IMR-90 (cell line): ENCODE data around the gene DAPK1. TPM values are rescaled to one million over a fixed set of nuclear protein-coding genes. Genes with fewer than 3 reads are reported as not detected.

Experiments
- ATAC-seq: fragments of 200-7000 bp; cut with Tn5 transposase; 2 replicates; pipeline ENCODE4 v1.9.1; 2020; ENCODE audit warnings: low read depth, mild to moderate bottlenecking, moderate library complexity
- BruUV-seq: library from RNA; stranded (reverse); fragments of 400-500 nt; replicated peaks from 2 replicates; lab custom pipeline; 2021; lab: Mats Ljungman, UMichigan
- CTCF ChIA-PET: fragments of 300-600 bp; formaldehyde crosslinking; extraction: SDS; loops from one replicate; lab custom pipeline; 2021; ENCODE audit warnings: antibody characterized with exemption; lab: Yijun Ruan, JAX
- POLR2A ChIA-PET: fragments of 300-600 bp; sonication (Branson Sonifier 250); formaldehyde crosslinking; loops from one replicate; lab custom pipeline; 2022; ENCODE audit warnings: antibody characterized with exemption; ENCODE audit not compliant: unreplicated experiment; lab: Charles Lee
- DNase-seq: peaks from one replicate; pipeline ENCODE4 v3.0.0; 2013
- H2AFZ ChIP-seq: replicated peaks from 2 replicates; pipeline ENCODE3; 2013; ENCODE audit warnings: low read length, mild to moderate bottlenecking; ENCODE audit not compliant: poor library complexity
- H2AK5ac ChIP-seq: 2 replicates; pipeline ENCODE4 v1.6.1; 2013; ENCODE audit warnings: low read depth, low read length, inconsistent platforms
- H2AK9ac ChIP-seq: replicated peaks from 2 replicates; pipeline ENCODE3; 2013; ENCODE audit warnings: mild to moderate bottlenecking, low read depth, low read length, moderate library complexity; ENCODE audit not compliant: poor library complexity
- H2BK120ac ChIP-seq: 2 replicates; pipeline ENCODE4 v1.6.1; 2013; ENCODE audit warnings: low read depth, low read length, inconsistent platforms
- H2BK15ac ChIP-seq: 3 replicates; pipeline ENCODE4 v1.6.1; 2013; ENCODE audit warnings: low read depth, low read length, inconsistent platforms
- H2BK20ac ChIP-seq: 2 replicates; pipeline ENCODE4 v1.6.1; 2013; ENCODE audit warnings: low read depth, mild to moderate bottlenecking, inconsistent platforms, low read length, moderate library complexity
- H2BK5ac ChIP-seq: 2 replicates; pipeline ENCODE4 v1.6.1; 2013; ENCODE audit warnings: mild to moderate bottlenecking, low read depth, low read length, inconsistent platforms; ENCODE audit not compliant: poor library complexity, severe bottlenecking
- H3K14ac ChIP-seq: replicated peaks from 2 replicates; pipeline ENCODE4 v1.6.1; 2013; ENCODE audit warnings: low read depth, low read length, inconsistent platforms
- H3K18ac ChIP-seq: 2 replicates; pipeline ENCODE4 v1.6.1; 2013; ENCODE audit warnings: low read depth, low read length, control low read depth
- H3K23ac ChIP-seq: 2 replicates; pipeline ENCODE4 v1.6.1; 2013; ENCODE audit warnings: low read depth, low read length, inconsistent platforms
- H3K27ac ChIP-seq: 2 replicates; pipeline ENCODE4 v1.5.1; 2013; ENCODE audit warnings: mild to moderate bottlenecking, control low read depth, low read length; ENCODE audit not compliant: insufficient read depth
- H3K27me3 ChIP-seq: 2 replicates; pipeline ENCODE4 v1.6.1; 2013; ENCODE audit warnings: low read length; ENCODE audit not compliant: control insufficient read depth, insufficient read depth
- H3K36me3 ChIP-seq: 2 replicates; pipeline ENCODE4 v1.6.1; 2013; ENCODE audit warnings: low read length, mixed read lengths; ENCODE audit not compliant: control insufficient read depth, insufficient read depth
- H3K4ac ChIP-seq: 2 replicates; pipeline ENCODE4 v1.6.1; 2013; ENCODE audit warnings: low read depth, low read length, inconsistent platforms
- H3K4me1 ChIP-seq: 2 replicates; pipeline ENCODE4 v1.6.1; 2013; ENCODE audit warnings: low read length, mixed read lengths; ENCODE audit not compliant: control insufficient read depth, insufficient read depth
- H3K4me2 ChIP-seq: 2 replicates; pipeline ENCODE4 v1.6.1; 2013; ENCODE audit warnings: low read depth, mild to moderate bottlenecking, control low read depth, low read length, moderate library complexity
- H3K4me3 ChIP-seq: 2 replicates; pipeline ENCODE4 v1.5.1; 2013; ENCODE audit warnings: low read depth, mild to moderate bottlenecking, control low read depth, low read length, moderate library complexity; ENCODE audit not compliant: insufficient read depth
- H3K56ac ChIP-seq: 2 replicates; pipeline ENCODE4 v1.6.1; 2013; ENCODE audit warnings: low read length, inconsistent platforms; ENCODE audit not compliant: insufficient read depth; ENCODE audit errors: extremely low read depth
- H3K79me1 ChIP-seq, 2 experiments: 2 replicates each; pipeline ENCODE4 v1.6.1; 2013; ENCODE audit warnings: low read length in 2 of 2, inconsistent platforms in 1 of 2, low read depth in 1 of 2
- H3K9ac ChIP-seq: 2 replicates; pipeline ENCODE4 v1.6.1; 2013; ENCODE audit warnings: low read depth, low read length, control low read depth
- H3K9me1 ChIP-seq: 2 replicates; pipeline ENCODE4 v1.6.1; 2013; ENCODE audit warnings: low read length, inconsistent platforms; ENCODE audit not compliant: insufficient read depth
- H3K9me3 ChIP-seq: 2 replicates; pipeline ENCODE4 v1.6.1; 2013; ENCODE audit warnings: low read length; ENCODE audit not compliant: control insufficient read depth, insufficient read depth
- H4K20me1 ChIP-seq: 2 replicates; pipeline ENCODE4 v1.6.1; 2013; ENCODE audit warnings: low read length, inconsistent platforms; ENCODE audit not compliant: insufficient read depth
- H4K5ac ChIP-seq: 2 replicates; pipeline ENCODE4 v1.6.1; 2013; ENCODE audit warnings: mild to moderate bottlenecking, low read depth, low read length, control low read depth
- H4K8ac ChIP-seq, 2 experiments: 2 replicates each; pipeline ENCODE4 v1.6.1; 2013; ENCODE audit warnings: low read depth in 2 of 2, low read length in 2 of 2, control low read depth in 1 of 2, inconsistent platforms in 1 of 2
- H4K91ac ChIP-seq: 2 replicates; pipeline ENCODE4 v1.6.1; 2013; ENCODE audit warnings: low read depth, low read length, inconsistent platforms; ENCODE audit not compliant: insufficient read depth
- BHLHE40 ChIP-seq: fragments of 150-350 bp; IDR thresholded peaks from 2 replicates; pipeline ENCODE4 v1.6.1; 2016; ENCODE audit warnings: mild to moderate bottlenecking, low read depth, low read length
- CEBPB ChIP-seq: IDR thresholded peaks from 2 replicates; pipeline ENCODE4 v1.6.1; 2012; ENCODE audit warnings: low read depth, low read length, improper control_type of control experiment
- CTCF ChIP-seq: conservative IDR thresholded peaks from 2 replicates; pipeline ENCODE4 v1.5.1; 2012; ENCODE audit warnings: mild to moderate bottlenecking, low read depth, low read length, improper control_type of control experiment
- FOS ChIP-seq: fragments of 150-350 bp; IDR thresholded peaks from 2 replicates; pipeline ENCODE4 v1.6.1; 2016; ENCODE audit warnings: low read depth, low read length
- MAFK ChIP-seq: IDR thresholded peaks from 2 replicates; pipeline ENCODE4 v1.6.1; 2012; ENCODE audit warnings: low read depth, low read length, improper control_type of control experiment
- MAZ ChIP-seq: IDR thresholded peaks from 2 replicates; pipeline ENCODE4 v1.6.1; 2012; ENCODE audit warnings: low read depth, mild to moderate bottlenecking, low read length, improper control_type of control experiment, moderate library complexity, borderline replicate concordance
- MXI1 ChIP-seq: IDR thresholded peaks from 2 replicates; pipeline ENCODE4 v1.6.1; 2012; ENCODE audit warnings: low read depth, mild to moderate bottlenecking, low read length, moderate library complexity, borderline replicate concordance
- NFE2L2 ChIP-seq: fragments of 150-350 bp; IDR thresholded peaks from 2 replicates; pipeline ENCODE4 v1.6.1; 2016; ENCODE audit warnings: low read depth, mild to moderate bottlenecking, low read length
- POLR2A ChIP-seq: IDR thresholded peaks from 2 replicates; pipeline ENCODE4 v1.6.1; 2012; ENCODE audit warnings: mild to moderate bottlenecking, low read depth, low read length
- RAD21 ChIP-seq: IDR thresholded peaks from 2 replicates; pipeline ENCODE4 v1.6.1; 2012; ENCODE audit warnings: low read length, improper control_type of control experiment
- RCOR1 ChIP-seq: IDR thresholded peaks from 2 replicates; pipeline ENCODE4 v1.6.1; 2012; ENCODE audit warnings: mild to moderate bottlenecking, low read length, improper control_type of control experiment; ENCODE audit not compliant: insufficient replicate concordance
- RFX5 ChIP-seq: IDR thresholded peaks from 2 replicates; pipeline ENCODE4 v1.8.0; 2012; ENCODE audit warnings: low read depth, mild to moderate bottlenecking, low read length, moderate library complexity
- WGBS, 2 experiments: methylation state at CpG; one replicate each; pipeline versions ENCODE4 v1.1.5 to v1.1.7; 2013; ENCODE audit warnings: missing lambda C conversion rate in 2 of 2; ENCODE audit not compliant: insufficient read length in 1 of 2; ENCODE audit errors: extremely low coverage in 2 of 2; 5-methylcytosine and 5-hydroxymethylcytosine counted together
- dilution Hi-C: fragments of 300-500 bp; cut with HindIII; formaldehyde crosslinking; loops from one replicate; pipeline ENCODE4 v1.14.3; 2018; ENCODE audit warnings: low sequenced_read_pairs; ENCODE audit not compliant: unreplicated experiment
- in situ Hi-C: fragments of 300-500 bp; cut with MboI; formaldehyde crosslinking; loops from 3 replicates; pipeline ENCODE4 v1.14.3; 2019; ENCODE audit warnings: low sequenced_read_pairs, inconsistent platforms, mixed read lengths
- intact Hi-C: fragments of 100-400 bp; cut with micrococcal nuclease; formaldehyde crosslinking; loops from 2 replicates; pipeline ENCODE4 v1.10.0; 2022
- polyA plus RNA-seq, 3 experiments: library from polyadenylated mRNA; depleted of rRNA; stranded (reverse); fragments of >200 nt; gene quantifications; 2 replicates each; pipeline ENCODE4 v1.2.3, GENCODE V29; 2012; ENCODE audit warnings: low replicate concordance in 1 of 3
- total RNA-seq: library from RNA; depleted of rRNA; stranded (reverse); fragments of >200 nt; gene quantifications from 2 replicates; pipeline ENCODE4 v1.2.3, GENCODE V29; 2012
- TF ChIP-seq, protein P1 (sequence below): fragments of 150-350 bp; IDR thresholded peaks from 2 replicates; pipeline ENCODE4 v1.6.1; 2017; ENCODE audit warnings: mild to moderate bottlenecking, antibody characterized with exemption, low read length, low read depth
- TF ChIP-seq, protein P2 (sequence below): fragments of 150-350 bp; IDR thresholded peaks from 2 replicates; pipeline ENCODE4 v1.6.1; 2016; ENCODE audit warnings: low read depth, mild to moderate bottlenecking, low read length, moderate library complexity, borderline replicate concordance

Gene DAPK1
- total and polyA plus RNA-seq, 2 of the 4 experiments (the other 2 are of a cell fraction): under 0.01 to 0.03 TPM

DNA sequence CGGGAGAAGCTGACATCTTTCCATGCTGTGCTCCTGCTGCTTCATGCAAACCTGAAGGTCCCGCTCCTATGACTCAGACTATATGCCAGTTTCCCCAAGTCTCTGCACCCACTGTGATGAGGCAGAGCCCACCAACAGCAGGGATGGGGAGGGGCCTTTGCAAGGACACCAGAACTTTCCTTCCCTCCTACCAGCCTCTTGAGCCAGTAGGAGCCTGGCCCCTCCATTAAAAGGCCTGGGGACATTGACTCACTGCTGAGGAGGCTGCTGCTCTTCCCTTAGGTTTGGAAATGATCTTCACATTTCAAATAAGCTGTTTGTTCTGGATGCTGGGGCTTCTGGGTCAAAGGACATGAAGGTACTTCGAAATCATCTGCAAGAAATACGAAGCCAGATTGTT, 202.2 kb downstream of the DAPK1 start (continued):
- TF ChIP-seq RFX5: no peak
- no peak for TF ChIP-seq MXI1
- no peak for TF ChIP-seq FOS
- TF ChIP-seq RAD21: no peak

DNA sequence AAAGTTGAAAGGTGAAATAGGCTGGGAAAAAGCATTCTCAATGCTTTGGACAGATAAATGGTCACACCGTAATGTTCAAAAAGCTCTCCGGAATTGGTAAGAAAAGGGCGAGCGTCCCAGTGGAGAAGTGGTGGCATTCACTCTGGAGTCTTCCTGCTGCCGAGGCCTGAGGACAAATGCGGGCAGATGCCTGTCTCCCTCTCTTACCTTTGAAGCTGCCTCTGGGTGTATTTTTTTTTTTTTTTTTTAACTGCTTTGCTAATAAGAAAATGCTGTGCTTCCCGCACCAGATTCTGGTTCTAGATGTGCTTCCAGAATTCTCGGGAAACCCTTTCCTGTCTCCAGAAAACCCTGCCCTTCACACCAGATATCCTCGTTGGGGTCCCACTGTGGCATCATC, 203.8 kb downstream of the DAPK1 start:
- H3K27me3 ChIP-seq: no peaks in the 10 kb centered on the region
- in situ Hi-C loops: loop anchor here (25.0 kb wide), 1 partner anchor 861 kb away; no protein-coding TSS in a partner anchor
- H3K56ac ChIP-seq: no peak overlapping the region
- H3K4me3 ChIP-seq: no peak overlapping the region
- intact Hi-C loops: no loop called here
- WGBS, 2 experiments: no CpG with 5 or more reads among the region's 9 CpGs
- no peaks in the 10 kb centered on the region; the same call in 1 of the 2 replicates for H3K9me1 ChIP-seq
- H3K27ac ChIP-seq: no peak overlapping the region
- no peak overlapping the region for H4K91ac ChIP-seq
- H3K4me1 ChIP-seq: no peaks in the 10 kb centered on the region
- H2AFZ ChIP-seq: no peak overlapping the region
- H3K79me1 ChIP-seq: no peaks in the 10 kb centered on the region
- no peak overlapping the region for H3K4me2 ChIP-seq
- no peak overlapping the region for H2BK15ac ChIP-seq
- no peak overlapping the region for H2BK5ac ChIP-seq
- H3K36me3 ChIP-seq: no peaks in the 10 kb centered on the region
- no peak overlapping the region for H3K9ac ChIP-seq
- H3K18ac ChIP-seq: no peak overlapping the region
- H3K4ac ChIP-seq: no peak overlapping the region
- ATAC-seq: no peak
- H4K5ac ChIP-seq: no peak overlapping the region
- H2AK5ac ChIP-seq: no peak overlapping the region
- no peaks in the 10 kb centered on the region for H4K20me1 ChIP-seq
- H3K23ac ChIP-seq: no peak overlapping the region
- no peak overlapping the region for H2AK9ac ChIP-seq
- ChIA-PET POLR2A (no interaction called here), CTCF (interaction anchor here (1.6 kb wide), 1 partner anchor 17 kb away, joined by 6 read pairs; no protein-coding TSS in a partner anchor)
- no peak overlapping the region for H3K14ac ChIP-seq
- H4K8ac ChIP-seq: no peak overlapping the region
- no peak overlapping the region for H2BK20ac ChIP-seq
- no peak for DNase-seq
- TF ChIP-seq, protein P1, sequence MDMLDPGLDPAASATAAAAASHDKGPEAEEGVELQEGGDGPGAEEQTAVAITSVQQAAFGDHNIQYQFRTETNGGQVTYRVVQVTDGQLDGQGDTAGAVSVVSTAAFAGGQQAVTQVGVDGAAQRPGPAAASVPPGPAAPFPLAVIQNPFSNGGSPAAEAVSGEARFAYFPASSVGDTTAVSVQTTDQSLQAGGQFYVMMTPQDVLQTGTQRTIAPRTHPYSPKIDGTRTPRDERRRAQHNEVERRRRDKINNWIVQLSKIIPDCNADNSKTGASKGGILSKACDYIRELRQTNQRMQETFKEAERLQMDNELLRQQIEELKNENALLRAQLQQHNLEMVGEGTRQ: no peak
- no peak for TF ChIP-seq MXI1
- no peak for TF ChIP-seq RCOR1
- TF ChIP-seq BHLHE40: no peak
- no peak for TF ChIP-seq POLR2A
- no peak for TF ChIP-seq CTCF
- no peak for TF ChIP-seq RFX5
- no peak for TF ChIP-seq FOS
- TF ChIP-seq MAFK: no peak
- TF ChIP-seq, protein P2, sequence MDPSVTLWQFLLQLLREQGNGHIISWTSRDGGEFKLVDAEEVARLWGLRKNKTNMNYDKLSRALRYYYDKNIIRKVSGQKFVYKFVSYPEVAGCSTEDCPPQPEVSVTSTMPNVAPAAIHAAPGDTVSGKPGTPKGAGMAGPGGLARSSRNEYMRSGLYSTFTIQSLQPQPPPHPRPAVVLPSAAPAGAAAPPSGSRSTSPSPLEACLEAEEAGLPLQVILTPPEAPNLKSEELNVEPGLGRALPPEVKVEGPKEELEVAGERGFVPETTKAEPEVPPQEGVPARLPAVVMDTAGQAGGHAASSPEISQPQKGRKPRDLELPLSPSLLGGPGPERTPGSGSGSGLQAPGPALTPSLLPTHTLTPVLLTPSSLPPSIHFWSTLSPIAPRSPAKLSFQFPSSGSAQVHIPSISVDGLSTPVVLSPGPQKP: no peak
- no peak for TF ChIP-seq NFE2L2
- no peak for TF ChIP-seq MAZ
- no peak for TF ChIP-seq RAD21
- no peak for TF ChIP-seq CEBPB
- no peak overlapping the region for H2BK120ac ChIP-seq
- dilution Hi-C loops: no loop called here
- no peaks in the 10 kb centered on the region for H3K9me3 ChIP-seq
- BruUV-seq: no TSS peak
